ENCODE results near the gene CCDC18. TPM values are rescaled to one million over a fixed set of nuclear protein-coding genes. Genes with fewer than 3 reads are reported as not detected.

The CCDC18 gene
- total and polyA plus RNA-seq, 7 experiments from 2014 or later, result 3.4 to 13.7 (median 8.5) TPM

DNA sequence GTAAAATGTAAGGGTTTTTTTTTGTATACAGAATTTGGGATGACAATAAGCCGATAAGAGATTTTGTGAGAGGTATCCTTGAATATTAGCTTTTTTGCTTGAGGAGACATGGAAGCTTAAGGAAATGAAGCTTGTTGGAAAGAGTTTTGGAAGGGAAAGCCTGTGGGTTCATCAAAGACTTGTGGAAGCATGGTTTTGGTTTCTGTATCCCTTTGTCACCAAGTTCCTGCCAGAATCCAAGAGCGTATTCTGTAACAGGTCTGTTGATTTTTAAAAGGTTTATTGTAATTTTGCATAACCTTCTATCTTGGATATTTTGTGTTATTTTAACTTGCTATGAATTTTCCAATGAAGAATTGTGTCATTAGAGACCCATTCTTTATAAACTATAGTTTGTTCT is 38.4 kb upstream of the CCDC18 start:
- no peaks in the 10 kb centered on the region for H3K9me3 ChIP-seq (ENCODE audit: control insufficient read depth in 2 of 3, low read length in 3 of 3)
- no peaks in the 10 kb centered on the region for H3K4me1 ChIP-seq (ENCODE audit: control insufficient read depth in 2 of 2, insufficient read depth in 2 of 2, low read length in 2 of 2)
- no peaks in the 10 kb centered on the region for H3K27me3 ChIP-seq (ENCODE audit: control insufficient read depth in 2 of 2, insufficient read depth in 2 of 2, low read length in 2 of 2)
- ChIA-PET CTCF (no interaction called here), POLR2A (interaction anchor here (0.6 kb wide), 1 partner anchor 915 kb away, joined by 3 read pairs; no protein-coding TSS in a partner anchor)
- Mint-ChIP-seq H3K27me3 (no peaks in the 10 kb centered on the region), H3K27ac (peak overlapping the region in 5 of 9 donors; percentile 4 to 41 (median 22)), H3K9me3 (no peaks in the 10 kb centered on the region), H3K4me3 (no peak overlapping the region), H3K4me1 (peaks cover 0 to 10% (median 4%) of the 10 kb centered on the region in 7 donors), H3K36me3 (peaks cover 0 to 16% (median 0%) of the 10 kb centered on the region in 5 donors)
- H3K4me3 ChIP-seq (ENCODE audit: low read length), result no peak overlapping the region
- H3K36me3 ChIP-seq (ENCODE audit: control insufficient read depth in 2 of 3, insufficient read depth in 3 of 3, low read length in 3 of 3), result peaks cover 4 to 8% (median 4%) of the 10 kb centered on the region in 3 experiments
- intact Hi-C loops (cut with micrococcal nuclease), result loop anchor here in 1 of 2 donors (5.0 kb wide), 1 partner anchor 35 kb away; no protein-coding TSS in a partner anchor
- ATAC-seq (no peak), DNase-seq (no peak)
- no peak overlapping the region for H3K27ac ChIP-seq (ENCODE audit: low read depth, low read length)

DNA sequence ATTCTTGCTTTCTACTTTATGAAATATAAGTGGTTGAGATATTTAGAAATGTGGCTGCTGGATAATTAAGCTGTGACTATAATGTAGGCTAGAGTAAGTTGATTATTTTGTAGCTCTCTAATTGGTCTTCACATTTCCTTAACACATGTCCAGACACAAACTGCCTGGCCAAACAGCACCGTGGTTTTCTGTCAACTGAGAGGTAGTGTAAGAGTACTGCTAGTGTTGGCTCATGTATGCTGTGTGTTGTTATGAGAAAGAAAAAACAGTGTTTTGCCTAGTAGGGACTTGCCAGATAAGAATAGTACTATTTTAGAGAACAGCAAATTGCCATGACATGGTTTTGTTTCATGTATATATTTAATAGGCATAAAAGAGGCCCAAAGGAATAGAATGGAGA is 37.4 kb upstream of the CCDC18 start:
- ATAC-seq (no peak), DNase-seq (no peak)
- H3K27ac ChIP-seq (ENCODE audit: low read depth, low read length), result peak overlapping the region; percentile 24
- Mint-ChIP-seq H3K27ac (peak overlapping the region in 5 of 9 donors; percentile 4 to 30 (median 26)), H3K27me3 (no peaks in the 10 kb centered on the region), H3K9me3 (peaks cover 0 to 2% (median 0%) of the 10 kb centered on the region in 11 donors), H3K4me3 (no peak overlapping the region), H3K4me1 (peaks cover 0 to 12% (median 4%) of the 10 kb centered on the region in 7 donors), H3K36me3 (peaks cover 0 to 23% (median 5%) of the 10 kb centered on the region in 5 donors)
- intact Hi-C loops (cut with micrococcal nuclease), result loop anchor here in 1 of 2 donors (5.0 kb wide), 1 partner anchor 34 kb away; no protein-coding TSS in a partner anchor
- H3K27me3 ChIP-seq (ENCODE audit: control insufficient read depth in 2 of 2, insufficient read depth in 2 of 2, low read length in 2 of 2), result no peaks in the 10 kb centered on the region
- POLR2A ChIA-PET, result no interaction called here
- CTCF ChIA-PET, result no interaction called here
- H3K9me3 ChIP-seq (ENCODE audit: control insufficient read depth in 2 of 3, low read length in 3 of 3), result no peaks in the 10 kb centered on the region
- H3K4me1 ChIP-seq (ENCODE audit: control insufficient read depth in 2 of 2, insufficient read depth in 2 of 2, low read length in 2 of 2), result no peaks in the 10 kb centered on the region
- no peak overlapping the region for H3K4me3 ChIP-seq (ENCODE audit: low read length)
- H3K36me3 ChIP-seq (ENCODE audit: control insufficient read depth in 2 of 3, insufficient read depth in 3 of 3, low read length in 3 of 3), result peaks cover 0 to 4% (median 0%) of the 10 kb centered on the region in 3 experiments

DNA sequence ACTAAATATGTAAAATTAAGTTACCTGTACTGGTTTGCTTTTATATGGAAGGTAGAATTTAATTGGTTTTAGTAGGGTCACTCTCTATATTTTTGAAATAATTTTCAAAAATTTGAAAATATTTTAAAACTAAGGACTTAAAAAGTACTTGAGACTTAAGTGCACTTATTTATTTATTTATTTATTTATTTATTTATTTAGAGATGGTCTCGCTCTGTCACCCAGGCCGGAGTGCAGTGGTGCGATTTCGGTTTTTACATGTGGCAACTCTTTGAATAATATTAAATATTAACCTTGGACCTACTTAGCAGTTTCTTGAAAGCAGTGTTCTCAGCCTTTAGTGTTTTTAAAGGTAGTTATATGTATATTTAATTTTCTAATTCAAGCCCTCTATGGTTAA is 36.8 kb upstream of the CCDC18 start:
- Histone ChIP-seq H3K27me3 (ENCODE audit: control insufficient read depth in 2 of 2, insufficient read depth in 2 of 2, low read length in 2 of 2) (no peaks in the 10 kb centered on the region), H3K4me3 (ENCODE audit: low read length) (no peak overlapping the region), H3K27ac (ENCODE audit: low read depth, low read length) (no peak overlapping the region), H3K36me3 (ENCODE audit: control insufficient read depth in 2 of 3, insufficient read depth in 3 of 3, low read length in 3 of 3) (peaks cover 0 to 4% (median 1%) of the 10 kb centered on the region in 3 experiments), H3K4me1 (ENCODE audit: control insufficient read depth in 2 of 2, insufficient read depth in 2 of 2, low read length in 2 of 2) (no peaks in the 10 kb centered on the region), H3K9me3 (ENCODE audit: control insufficient read depth in 2 of 3, low read length in 3 of 3) (no peaks in the 10 kb centered on the region)
- Mint-ChIP-seq H3K9me3 (peaks cover 0 to 2% (median 0%) of the 10 kb centered on the region in 11 donors), H3K27ac (no peak overlapping the region), H3K36me3 (peaks cover 0 to 25% (median 12%) of the 10 kb centered on the region in 5 donors), H3K4me3 (no peak overlapping the region), H3K4me1 (peaks cover 0 to 10% (median 4%) of the 10 kb centered on the region in 7 donors), H3K27me3 (no peaks in the 10 kb centered on the region)
- POLR2A ChIA-PET, result no interaction called here
- intact Hi-C loops (cut with micrococcal nuclease), result loop anchor here in 1 of 2 donors (5.0 kb wide), 1 partner anchor 34 kb away; no protein-coding TSS in a partner anchor
- ATAC-seq, result no peak
- CTCF ChIA-PET, result no interaction called here
- DNase-seq, result no peak

DNA sequence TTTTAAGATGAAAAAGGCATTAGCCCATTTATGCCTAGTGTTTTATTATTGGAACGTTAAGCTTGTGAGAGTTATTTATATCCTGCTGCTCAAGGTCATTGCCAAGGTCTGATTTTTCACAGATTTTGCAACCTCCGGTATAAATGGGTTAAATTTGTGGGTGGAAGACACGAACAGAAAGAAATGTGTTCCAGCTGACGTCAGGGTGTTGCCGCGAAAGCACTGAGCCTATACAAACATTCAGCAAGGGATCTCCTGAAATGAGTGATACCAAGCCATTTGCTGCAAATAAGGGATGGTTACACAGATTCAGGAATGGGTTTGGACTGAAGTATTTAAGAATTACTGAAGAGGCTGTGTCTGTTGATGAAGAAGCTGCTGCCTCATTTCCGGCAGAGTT is 32.5 kb upstream of the CCDC18 start:
- Histone ChIP-seq H3K4me1 (ENCODE audit: control insufficient read depth in 2 of 2, insufficient read depth in 2 of 2, low read length in 2 of 2) (no peaks in the 10 kb centered on the region), H3K4me3 (ENCODE audit: low read length) (no peak overlapping the region), H3K36me3 (ENCODE audit: control insufficient read depth in 2 of 3, insufficient read depth in 3 of 3, low read length in 3 of 3) (peaks cover 0 to 15% (median 3%) of the 10 kb centered on the region in 3 experiments), H3K27ac (ENCODE audit: low read depth, low read length) (no peak overlapping the region), H3K9me3 (ENCODE audit: control insufficient read depth in 2 of 3, low read length in 3 of 3) (no peaks in the 10 kb centered on the region), H3K27me3 (ENCODE audit: control insufficient read depth in 2 of 2, insufficient read depth in 2 of 2, low read length in 2 of 2) (no peaks in the 10 kb centered on the region)
- peaks cover 0 to 2% (median 0%) of the 10 kb centered on the region in 11 donors for H3K9me3 Mint-ChIP-seq
- H3K27ac Mint-ChIP-seq, result peak overlapping the region in 2 of 9 donors; percentile 18 to 43
- H3K4me1 Mint-ChIP-seq, result peaks cover 0 to 11% (median 0%) of the 10 kb centered on the region in 7 donors
- intact Hi-C loops (cut with micrococcal nuclease), result loop anchor here in 1 of 2 donors (5.0 kb wide), 1 partner anchor 34 kb away; the partner anchor contains the start of genes CCDC18 and TMED5
- no peak for ATAC-seq
- H3K4me3 Mint-ChIP-seq, result no peak overlapping the region
- no peaks in the 10 kb centered on the region for H3K27me3 Mint-ChIP-seq
- ChIA-PET POLR2A (no interaction called here), CTCF (no interaction called here)
- H3K36me3 Mint-ChIP-seq, result peaks cover 0 to 54% (median 35%) of the 10 kb centered on the region in 5 donors
- no peak for DNase-seq

DNA sequence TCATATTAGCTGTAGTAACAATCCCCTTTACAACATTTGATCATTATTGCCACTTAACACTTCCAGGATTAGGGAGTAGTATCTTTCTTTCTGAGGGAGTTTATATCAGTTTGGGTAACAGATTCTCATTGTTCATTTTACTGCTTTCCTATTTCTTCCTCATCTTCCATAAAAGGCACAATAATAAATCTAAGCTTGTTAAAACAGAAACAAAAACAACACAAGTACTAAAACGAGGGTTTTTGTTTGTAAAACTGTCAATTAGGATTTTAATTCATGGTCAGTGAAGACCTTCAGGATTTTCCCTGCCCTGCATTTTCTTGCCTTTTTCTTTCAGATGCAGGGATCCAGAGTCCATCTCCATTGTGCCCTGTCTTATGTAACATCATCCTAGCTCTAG is 29.8 kb upstream of the CCDC18 start:
- POLR2A ChIA-PET, result interaction anchor here (0.8 kb wide), 1 partner anchor 52 kb away, joined by 3 read pairs; no protein-coding TSS in a partner anchor
- Mint-ChIP-seq H3K36me3 (peaks cover 0 to 64% (median 35%) of the 10 kb centered on the region in 5 donors), H3K27me3 (no peaks in the 10 kb centered on the region)

DNA sequence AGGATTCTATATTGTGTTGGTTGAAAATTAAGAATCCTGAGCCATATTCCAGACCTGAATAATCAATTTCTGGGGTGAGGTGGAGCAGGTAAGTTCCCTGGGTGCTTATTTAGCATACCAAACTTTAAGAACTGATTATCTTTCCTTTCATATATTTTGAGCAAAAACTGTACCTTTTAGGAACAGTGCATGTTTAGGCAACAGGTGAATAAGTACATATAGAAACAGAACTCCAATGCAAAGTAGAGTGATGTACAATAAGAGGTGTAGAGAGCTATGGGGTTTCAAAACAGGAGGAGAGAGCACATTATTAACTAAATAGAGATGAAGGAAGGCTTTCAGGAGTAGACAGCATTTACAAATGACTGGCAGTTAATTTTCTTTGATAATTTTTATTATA is 29.1 kb upstream of the CCDC18 start:
- Histone ChIP-seq H3K4me3 (ENCODE audit: low read length) (no peak overlapping the region), H3K9me3 (ENCODE audit: control insufficient read depth in 2 of 3, low read length in 3 of 3) (no peaks in the 10 kb centered on the region), H3K27ac (ENCODE audit: low read depth, low read length) (no peak overlapping the region), H3K4me1 (ENCODE audit: control insufficient read depth in 2 of 2, insufficient read depth in 2 of 2, low read length in 2 of 2) (no peaks in the 10 kb centered on the region), H3K36me3 (ENCODE audit: control insufficient read depth in 2 of 3, insufficient read depth in 3 of 3, low read length in 3 of 3) (peaks cover 0 to 29% (median 3%) of the 10 kb centered on the region in 3 experiments), H3K27me3 (ENCODE audit: control insufficient read depth in 2 of 2, insufficient read depth in 2 of 2, low read length in 2 of 2) (no peaks in the 10 kb centered on the region)
- intact Hi-C loops (cut with micrococcal nuclease), result no loop called here
- H3K4me3 Mint-ChIP-seq, result no peak overlapping the region
- peaks cover 0 to 2% (median 0%) of the 10 kb centered on the region in 11 donors for H3K9me3 Mint-ChIP-seq
- peak overlapping the region in 4 of 9 donors; percentile 0 to 71 (median 30) for H3K27ac Mint-ChIP-seq
- CTCF ChIA-PET, result no interaction called here
- no peaks in the 10 kb centered on the region for H3K27me3 Mint-ChIP-seq
- peaks cover 0 to 67% (median 39%) of the 10 kb centered on the region in 5 donors for H3K36me3 Mint-ChIP-seq
- H3K4me1 Mint-ChIP-seq, result peaks cover 4 to 21% (median 6%) of the 10 kb centered on the region in 7 donors
- ATAC-seq, result no peak
- DNase-seq, result no peak
- POLR2A ChIA-PET, result no interaction called here

More for the DNA sequence above, 29.8 kb upstream of the CCDC18 start:
- H3K27me3 ChIP-seq (ENCODE audit: control insufficient read depth in 2 of 2, insufficient read depth in 2 of 2, low read length in 2 of 2), result no peaks in the 10 kb centered on the region
- peaks cover 0 to 17% (median 5%) of the 10 kb centered on the region in 7 donors for H3K4me1 Mint-ChIP-seq
- no peak for ATAC-seq
- no peaks in the 10 kb centered on the region for H3K4me1 ChIP-seq (ENCODE audit: control insufficient read depth in 2 of 2, insufficient read depth in 2 of 2, low read length in 2 of 2)
- H3K4me3 ChIP-seq (ENCODE audit: low read length), result no peak overlapping the region
- H3K4me3 Mint-ChIP-seq, result no peak overlapping the region
- no peaks in the 10 kb centered on the region for H3K9me3 ChIP-seq (ENCODE audit: control insufficient read depth in 2 of 3, low read length in 3 of 3)
- H3K27ac Mint-ChIP-seq, result peak overlapping the region in 7 of 9 donors; percentile 1 to 65 (median 28)
- intact Hi-C loops (cut with micrococcal nuclease), result no loop called here
- peaks cover 0 to 24% (median 3%) of the 10 kb centered on the region in 3 experiments for H3K36me3 ChIP-seq (ENCODE audit: control insufficient read depth in 2 of 3, insufficient read depth in 3 of 3, low read length in 3 of 3)
- H3K9me3 Mint-ChIP-seq, result peaks cover 0 to 2% (median 0%) of the 10 kb centered on the region in 11 donors
- no peak overlapping the region for H3K27ac ChIP-seq (ENCODE audit: low read depth, low read length)
- CTCF ChIA-PET, result interaction anchor here (1.1 kb wide), 1 partner anchor 9 kb away, joined by 5 read pairs; no protein-coding TSS in a partner anchor
- no peak for DNase-seq
